GM19438 (cell line): ENCODE measurements around the gene PTTG1IP.

ENCODE experiments used
- ATAC-seq: cut with Tn5 transposase; IDR thresholded peaks from one replicate; pipeline ENCODE4 v1.9.1; 2021; ENCODE audit warnings: low read depth; ENCODE audit not compliant: unreplicated experiment

The PTTG1IP gene

DNA sequence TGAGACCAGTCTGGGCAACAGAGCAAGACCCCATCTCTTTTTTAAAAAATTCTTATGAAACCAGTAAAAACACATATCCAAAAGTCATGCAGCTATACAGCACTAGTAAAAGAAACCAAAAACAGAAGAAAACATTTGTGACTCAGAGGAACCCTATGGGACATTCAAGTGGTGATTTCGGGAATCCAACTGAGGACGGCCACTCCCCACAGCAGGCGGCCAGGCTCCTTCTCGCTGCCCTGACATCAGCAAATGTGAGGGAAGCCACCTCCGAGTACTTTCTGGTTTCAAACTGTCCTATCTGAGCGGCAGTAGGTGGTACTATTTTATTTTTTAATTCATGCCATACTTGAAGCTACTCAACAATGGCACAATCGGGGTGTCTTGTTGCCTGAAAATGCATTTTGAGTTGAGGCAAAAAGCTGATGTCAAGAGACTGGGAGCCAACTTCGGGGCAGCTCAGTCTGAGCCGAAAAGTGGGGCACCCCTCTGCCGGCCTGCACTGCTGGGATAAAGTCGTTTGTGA, 58.9 kb downstream of the PTTG1IP start:
- no peak for ATAC-seq

- no peak for ATAC-seq
Observed at GRCh38 chr21:44813727-44814126, 59.8 kb downstream of the PTTG1IP start.

DNA sequence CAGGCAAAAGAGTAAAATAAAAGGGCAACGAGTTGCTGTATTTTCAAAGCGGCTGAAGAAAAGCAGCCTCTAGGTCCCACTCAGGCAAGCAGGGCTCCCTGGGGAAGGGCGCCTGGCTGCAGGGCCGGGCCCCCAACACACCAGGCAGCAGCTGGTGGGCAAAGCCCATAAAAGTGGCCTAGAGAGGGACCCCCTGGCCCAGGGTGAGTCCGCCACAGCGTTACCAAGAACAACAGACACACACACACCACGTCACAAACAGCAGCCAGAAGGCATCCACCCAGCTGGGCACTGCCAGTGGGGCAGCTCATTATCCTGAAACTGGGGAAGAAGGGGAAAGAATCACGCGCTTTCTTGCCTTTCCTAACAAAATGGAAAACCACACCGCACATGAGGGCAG, 60.3 kb downstream of the PTTG1IP start:
- ATAC-seq, result no peak

GRCh38 chr21:44812640-44813039, 60.9 kb downstream of the PTTG1IP start:
- no peak for ATAC-seq

DNA sequence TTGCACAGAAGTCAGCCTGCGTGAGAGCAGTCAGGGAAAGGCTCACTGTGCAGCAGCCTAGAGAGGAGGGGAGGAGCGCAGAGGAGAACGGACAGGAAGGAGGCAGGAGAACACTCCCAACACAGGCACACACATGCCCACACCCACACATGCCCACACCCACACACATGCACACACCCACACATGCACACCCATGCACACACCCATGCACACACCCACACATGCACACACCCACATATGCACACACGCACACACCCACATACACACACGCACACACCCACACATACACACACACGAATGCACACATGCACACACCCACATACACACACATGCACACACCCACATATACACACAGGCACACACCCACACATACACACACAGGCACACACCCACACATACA, 62.7 kb downstream of the PTTG1IP start:
- no peak for ATAC-seq

DNA sequence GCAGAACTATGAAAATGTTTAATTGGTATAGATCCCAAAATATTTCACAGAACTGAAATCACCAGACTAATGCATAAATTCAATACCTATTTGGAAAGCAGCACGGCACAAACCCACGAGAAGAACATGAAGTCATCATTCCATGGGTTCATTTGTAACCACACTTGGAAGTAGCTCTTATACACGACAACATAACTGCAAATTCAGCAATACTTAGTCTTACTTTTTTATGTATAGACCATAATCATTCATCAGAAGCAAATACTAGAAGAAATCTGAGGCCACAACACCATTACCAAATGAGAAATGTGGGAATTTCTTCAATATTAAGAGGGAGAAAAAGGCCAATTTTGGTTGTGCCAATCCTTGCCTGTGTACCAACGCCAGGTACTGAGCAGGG, 67.6 kb downstream of the PTTG1IP start:
- no peak for ATAC-seq

GRCh38 chr21:44805226-44805625, 68.3 kb downstream of the PTTG1IP start:
- no peak for ATAC-seq

DNA sequence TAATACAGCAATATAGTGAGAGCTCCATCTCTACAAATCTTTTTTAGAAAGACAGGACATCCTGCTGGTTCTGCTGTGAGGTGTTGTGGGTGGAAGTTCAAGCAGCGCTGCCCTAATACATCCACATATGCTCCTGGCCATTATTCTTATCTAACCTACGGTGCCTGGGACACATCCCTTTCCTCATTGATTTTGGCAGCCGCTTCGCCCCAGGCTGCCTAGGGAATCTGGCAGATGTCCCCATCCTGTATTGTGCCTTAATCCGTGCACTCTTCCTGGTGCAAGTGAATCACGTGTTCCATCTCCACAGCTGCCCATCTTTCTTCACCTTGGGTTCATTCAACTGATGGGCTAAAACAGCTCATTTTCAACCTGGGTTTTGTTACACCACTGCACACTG, 68.7 kb downstream of the PTTG1IP start:
- no peak for ATAC-seq

DNA sequence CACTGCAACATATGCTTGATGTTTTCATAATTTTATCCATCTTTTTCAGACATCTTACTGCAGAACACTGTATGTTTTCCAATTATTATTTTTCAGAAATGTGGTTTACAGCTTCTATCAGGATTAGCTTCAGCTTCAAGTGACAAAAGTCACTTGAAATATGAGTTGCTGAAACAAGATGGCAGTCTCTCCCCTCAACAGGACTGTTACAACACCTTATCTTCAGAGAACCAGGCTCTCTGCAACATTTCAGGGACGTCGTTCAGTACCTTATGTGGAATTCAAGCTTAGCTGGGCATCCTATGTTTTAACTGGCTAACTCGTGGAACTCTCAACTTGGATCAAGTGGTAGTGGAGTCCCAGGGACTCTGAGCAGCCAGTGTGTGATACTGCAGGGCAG, 69.8 kb downstream of the PTTG1IP start:
- ATAC-seq, result no peak

DNA sequence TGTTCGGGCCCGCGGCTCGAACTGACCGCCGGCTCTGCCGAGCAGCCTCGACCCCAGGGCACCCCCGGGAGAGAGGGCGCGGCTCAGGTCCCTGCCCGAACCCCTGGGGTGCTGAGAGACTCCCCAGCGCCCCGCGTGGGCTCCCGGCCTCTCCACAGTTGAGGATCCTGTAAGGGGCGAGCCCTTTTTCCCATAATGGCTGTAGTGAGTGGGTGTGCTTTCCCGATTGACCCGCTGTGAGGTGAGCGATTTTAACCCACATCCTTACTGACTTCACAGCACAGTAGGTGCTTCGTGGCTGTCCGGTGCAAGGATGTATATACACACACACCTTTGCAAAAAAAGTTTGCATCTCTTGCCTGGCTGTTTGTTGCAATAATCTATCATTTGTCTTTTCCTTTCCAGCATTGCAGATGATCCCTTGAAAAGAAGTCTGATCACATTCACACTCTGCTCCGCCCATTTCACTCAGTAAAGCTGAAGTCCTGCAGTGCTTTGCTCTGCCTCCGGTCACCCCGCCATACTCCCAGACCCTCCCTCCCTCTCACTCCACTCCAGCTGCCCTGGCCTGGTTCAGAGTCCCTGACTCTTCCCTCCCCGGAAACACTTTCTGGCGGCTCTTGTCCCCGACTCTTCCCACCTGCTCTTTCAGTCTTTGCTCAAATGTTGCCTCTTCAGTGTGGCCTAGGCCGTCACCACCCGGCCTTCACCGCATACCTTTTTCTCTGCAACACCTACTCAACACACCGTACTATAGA, 70.9 kb downstream of the PTTG1IP start:
- no peak for ATAC-seq

DNA sequence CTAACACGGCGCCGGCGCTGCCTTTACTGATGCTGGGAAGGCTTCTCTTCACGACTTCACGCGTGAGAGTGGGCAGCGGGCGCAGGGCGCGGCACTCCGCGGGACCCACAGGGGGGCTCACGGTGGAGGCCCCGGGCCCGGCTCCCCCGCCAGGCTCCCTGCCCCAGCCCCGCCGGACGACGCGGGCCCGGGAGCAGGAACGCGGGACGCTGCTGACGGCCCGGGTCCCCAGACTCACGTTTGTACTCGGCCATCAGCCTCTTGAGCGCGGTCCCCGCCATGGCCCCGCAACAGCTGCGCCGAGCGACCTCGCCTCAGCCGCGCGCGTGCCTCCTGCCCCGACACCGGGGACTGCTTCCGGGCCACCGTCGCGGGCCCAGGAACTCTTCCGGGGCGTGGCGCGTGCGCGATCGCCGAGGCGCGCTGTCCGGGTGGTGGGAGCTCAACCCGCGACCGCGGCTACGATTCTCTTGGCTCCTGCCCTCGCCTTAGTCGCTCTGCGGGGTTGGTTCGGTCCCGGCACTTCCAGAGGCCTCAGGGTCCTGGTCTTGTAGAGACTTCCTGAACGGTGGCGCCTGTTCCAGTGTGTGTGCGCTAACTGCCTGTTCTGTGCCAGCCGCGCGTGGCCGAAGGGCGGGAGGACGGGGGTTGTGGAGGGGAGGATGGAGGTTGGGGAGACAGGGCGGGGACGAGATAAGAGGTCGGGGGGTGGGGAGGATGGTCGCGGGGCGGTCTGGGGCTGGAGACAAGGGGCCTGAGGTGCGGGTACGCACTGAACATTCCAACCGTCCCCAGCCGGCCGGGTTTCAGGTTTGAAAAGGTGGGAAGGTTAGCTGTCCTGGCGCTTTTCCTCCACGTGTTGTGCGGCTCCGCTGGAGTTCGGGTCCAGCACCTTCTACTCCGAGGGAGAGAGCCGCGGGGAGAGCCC, 71.8 kb downstream of the PTTG1IP start, which contains the start of gene UBE2G2:
UBE2G2 (minus strand) TSS at position 353 of the 928 bp plus-strand sequence; CDS start at position 281, 72 bp downstream.
- ATAC-seq, result peak; percentile 79

- peak; percentile 43 for ATAC-seq
Observed at GRCh38 chr21:44800971-44801467, 72.5 kb downstream of the PTTG1IP start.

DNA sequence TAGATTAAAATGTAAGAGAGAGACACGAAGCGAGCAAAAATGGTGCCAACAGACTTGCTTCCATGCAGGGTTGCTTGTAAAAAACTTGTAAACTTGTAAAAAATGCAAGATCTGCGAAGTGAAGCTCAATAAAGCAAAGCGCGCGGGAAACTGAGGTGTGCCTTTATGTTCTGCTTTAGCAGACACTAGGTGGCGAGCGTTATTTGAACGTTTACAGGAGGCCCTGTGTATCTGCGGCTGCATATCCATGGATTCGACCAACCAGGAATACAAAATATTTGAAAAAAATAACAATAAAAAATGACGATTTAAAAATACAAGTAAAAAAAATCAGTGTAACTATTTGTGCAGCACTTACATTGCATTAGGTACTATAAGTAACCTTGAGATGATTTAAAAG, 73.4 kb downstream of the PTTG1IP start:
- no peak for ATAC-seq

GRCh38 chr21:44799646-44800045, 73.8 kb downstream of the PTTG1IP start:
- ATAC-seq, result no peak
